ENCODE measurements around the gene OTUB1. TPM values are rescaled to one million over a fixed set of nuclear protein-coding genes. Genes with fewer than 3 reads are reported as not detected.
"Not testable (repeated sequence)": the region's sequence is repeated elsewhere in the genome, so short reads cannot be mapped to it uniquely, and the experiment has no call there.

OTUB1 gene
- 123 and 143 TPM in 2 replicates for total RNA-seq (2014; rRNA removed; shearing (Covaris generic))

DNA sequence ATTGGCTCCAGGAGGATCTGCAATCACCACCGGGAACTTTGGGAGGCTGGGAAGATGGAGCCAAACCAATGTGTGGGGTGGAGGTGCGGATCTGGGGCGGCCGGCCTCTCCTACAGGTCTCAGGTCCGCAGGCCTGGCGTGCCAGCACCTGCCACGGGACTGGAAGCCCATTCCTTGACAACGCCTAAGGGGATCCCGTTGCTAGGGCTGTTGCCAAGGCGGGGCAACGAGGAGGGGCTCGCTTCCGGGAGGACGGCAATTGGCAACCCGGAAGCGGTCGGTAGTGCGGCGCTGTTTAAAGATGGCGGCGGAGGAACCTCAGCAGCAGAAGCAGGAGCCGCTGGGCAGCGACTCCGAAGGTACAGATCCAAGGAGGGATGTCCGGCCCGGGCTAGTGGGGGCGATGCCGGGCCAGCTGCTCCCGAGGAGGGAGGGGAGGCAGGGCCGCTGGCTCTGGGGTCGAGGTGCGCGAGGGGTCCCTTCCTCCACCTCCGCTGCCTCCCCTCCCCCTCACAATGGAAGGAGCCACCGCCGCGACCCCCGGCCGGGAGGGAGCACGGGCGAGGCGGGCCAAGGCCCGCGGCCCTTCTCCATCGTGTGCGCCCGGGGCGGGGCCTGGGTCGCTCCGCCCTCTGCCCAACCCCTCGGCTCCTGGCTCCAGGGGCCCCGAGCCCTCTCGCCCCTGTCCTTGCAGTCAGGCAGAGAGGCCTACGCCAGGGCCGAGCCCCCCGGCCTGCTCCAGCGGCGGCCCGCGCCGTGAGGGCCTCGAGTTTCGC, at the start of gene OTUB1:
Gene OTUB1 (plus strand): TSS at position 283 of the 776 bp plus-strand sequence. CDS start 19 bp downstream, at position 302.
- in situ Hi-C loops (cut with HindIII; ENCODE audit: low sequenced_read_pairs): no loop called here
- DNase-seq (ENCODE audit: low spot score): peak; percentile 94

GRCh38 chr11:63937713-63938478, 48.3 kb upstream of the OTUB1 start:
- no peak for DNase-seq (ENCODE audit: low spot score)
- in situ Hi-C loops (cut with HindIII; ENCODE audit: low sequenced_read_pairs): no loop called here

- in situ Hi-C loops (cut with HindIII; ENCODE audit: low sequenced_read_pairs): no loop called here
- peak; percentile 94 for DNase-seq (ENCODE audit: low spot score)
Measured at GRCh38 chr11:63938479-63939396, 47.5 kb upstream of the OTUB1 start, which contains the start of gene NAA40. Gene NAA40, plus strand, starts transcription at chr11:63939002. Its CDS starts 95 bp downstream, at chr11:63939097.

DNA sequence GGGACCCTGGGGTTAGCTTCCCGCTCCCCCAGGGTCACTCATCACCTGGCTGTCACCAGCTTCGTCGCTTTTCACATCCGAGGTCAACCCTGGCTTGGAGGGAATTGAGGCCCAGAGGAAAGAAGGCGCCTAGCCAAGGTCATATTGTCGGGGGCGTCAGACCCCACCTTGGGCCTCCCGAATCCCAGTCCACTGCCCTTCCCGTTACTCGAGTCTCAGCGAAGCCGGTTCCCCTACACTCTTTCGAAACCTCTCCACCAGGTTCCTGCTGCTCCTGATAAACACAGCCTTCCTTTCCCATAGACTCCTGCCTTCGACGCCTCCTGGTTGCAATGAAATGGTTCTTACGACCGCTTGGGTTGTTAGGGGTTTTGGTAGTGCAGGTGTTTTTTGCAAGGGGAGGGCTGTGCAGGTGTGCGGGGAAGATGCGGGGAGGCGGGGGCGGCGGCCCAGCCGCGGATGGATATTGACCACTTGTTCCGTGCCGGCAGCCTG, 46.8 kb upstream of the OTUB1 start:
- in situ Hi-C loops (cut with HindIII; ENCODE audit: low sequenced_read_pairs): no loop called here
- peak; percentile 30 for DNase-seq (ENCODE audit: low spot score)

GRCh38 chr11:63940786-63941185, 45.5 kb upstream of the OTUB1 start:
- no peak for DNase-seq (ENCODE audit: low spot score)
- in situ Hi-C loops (cut with HindIII; ENCODE audit: low sequenced_read_pairs): no loop called here

- in situ Hi-C loops (cut with HindIII; ENCODE audit: low sequenced_read_pairs): no loop called here
- DNase-seq (ENCODE audit: low spot score): no peak
Measured at GRCh38 chr11:63941901-63942300, 44.3 kb upstream of the OTUB1 start.

DNA sequence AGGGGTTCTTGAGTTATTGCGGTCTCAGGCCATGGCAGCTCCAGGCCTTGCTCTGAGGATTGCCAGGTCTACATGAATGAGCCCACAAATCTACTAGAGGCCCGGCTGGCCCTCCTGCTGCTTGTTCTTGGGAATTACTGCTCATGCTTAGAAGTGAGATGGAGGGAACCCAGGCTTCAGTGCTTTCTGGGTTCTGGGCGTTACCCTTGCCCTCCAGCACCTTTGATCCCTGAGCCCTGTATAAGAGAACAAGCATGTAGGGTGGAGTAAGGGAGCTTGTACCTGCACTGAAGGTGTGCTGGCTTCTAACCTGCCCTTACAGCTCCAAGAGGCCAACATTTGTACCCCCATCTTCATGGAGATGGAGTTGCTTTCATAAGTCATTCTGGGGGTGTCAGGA, 43.4 kb upstream of the OTUB1 start:
- DNase-seq (ENCODE audit: low spot score): no peak
- in situ Hi-C loops (cut with HindIII; ENCODE audit: low sequenced_read_pairs): no loop called here

DNA sequence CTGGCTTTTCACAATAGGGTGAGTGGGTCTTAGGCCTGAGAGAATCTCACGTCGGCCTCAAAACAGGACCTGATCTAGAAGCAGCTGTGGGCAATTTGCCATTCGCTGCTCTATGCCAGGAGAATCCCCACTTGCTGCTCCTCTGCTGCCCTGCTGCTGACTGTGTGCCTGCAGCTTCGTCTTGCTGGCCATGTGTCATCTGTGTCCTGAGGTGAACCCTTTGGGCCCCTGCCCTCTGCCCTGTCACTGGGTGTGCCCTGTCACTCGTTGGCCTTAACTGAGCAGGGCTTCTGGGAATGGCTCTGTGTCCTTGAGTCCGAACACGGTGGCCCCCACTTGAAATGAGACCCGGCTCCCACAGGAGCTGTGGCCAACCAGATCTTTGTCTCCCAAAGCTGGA, 41.3 kb upstream of the OTUB1 start:
- in situ Hi-C loops (cut with HindIII; ENCODE audit: low sequenced_read_pairs): no loop called here
- peak; percentile 61 for DNase-seq (ENCODE audit: low spot score)

- in situ Hi-C loops (cut with HindIII; ENCODE audit: low sequenced_read_pairs): no loop called here
- DNase-seq (ENCODE audit: low spot score): peak; percentile 88
Measured at GRCh38 chr11:63945477-63946163, 40.6 kb upstream of the OTUB1 start.

- DNase-seq (ENCODE audit: low spot score): no peak
- in situ Hi-C loops (cut with HindIII; ENCODE audit: low sequenced_read_pairs): no loop called here
Measured at GRCh38 chr11:63951779-63952536, 34.3 kb upstream of the OTUB1 start.

DNA sequence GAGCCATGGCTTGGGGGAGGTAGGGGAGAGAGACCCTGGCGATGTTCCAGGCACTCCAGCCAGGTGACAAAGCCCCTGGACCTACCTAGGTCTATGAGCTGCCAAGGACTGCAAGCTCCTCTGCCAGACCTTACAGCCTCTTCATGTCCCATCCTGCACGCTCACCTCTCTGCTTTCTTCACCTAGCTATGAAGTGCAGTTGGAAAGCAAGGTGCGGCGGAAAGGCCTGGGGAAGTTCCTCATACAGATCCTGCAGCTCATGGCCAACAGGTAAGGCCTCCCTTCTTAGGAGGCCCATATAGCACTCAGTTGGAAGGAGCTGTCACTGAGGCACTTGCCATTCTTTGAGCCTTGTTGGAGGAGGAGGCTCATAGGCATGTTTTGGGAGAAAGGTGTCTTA, 33.7 kb upstream of the OTUB1 start:
- no peak for DNase-seq (ENCODE audit: low spot score)
- in situ Hi-C loops (cut with HindIII; ENCODE audit: low sequenced_read_pairs): no loop called here

- in situ Hi-C loops (cut with HindIII; ENCODE audit: low sequenced_read_pairs): no loop called here
- no peak for DNase-seq (ENCODE audit: low spot score)
Measured at GRCh38 chr11:63958008-63958407, 28.2 kb upstream of the OTUB1 start.

DNA sequence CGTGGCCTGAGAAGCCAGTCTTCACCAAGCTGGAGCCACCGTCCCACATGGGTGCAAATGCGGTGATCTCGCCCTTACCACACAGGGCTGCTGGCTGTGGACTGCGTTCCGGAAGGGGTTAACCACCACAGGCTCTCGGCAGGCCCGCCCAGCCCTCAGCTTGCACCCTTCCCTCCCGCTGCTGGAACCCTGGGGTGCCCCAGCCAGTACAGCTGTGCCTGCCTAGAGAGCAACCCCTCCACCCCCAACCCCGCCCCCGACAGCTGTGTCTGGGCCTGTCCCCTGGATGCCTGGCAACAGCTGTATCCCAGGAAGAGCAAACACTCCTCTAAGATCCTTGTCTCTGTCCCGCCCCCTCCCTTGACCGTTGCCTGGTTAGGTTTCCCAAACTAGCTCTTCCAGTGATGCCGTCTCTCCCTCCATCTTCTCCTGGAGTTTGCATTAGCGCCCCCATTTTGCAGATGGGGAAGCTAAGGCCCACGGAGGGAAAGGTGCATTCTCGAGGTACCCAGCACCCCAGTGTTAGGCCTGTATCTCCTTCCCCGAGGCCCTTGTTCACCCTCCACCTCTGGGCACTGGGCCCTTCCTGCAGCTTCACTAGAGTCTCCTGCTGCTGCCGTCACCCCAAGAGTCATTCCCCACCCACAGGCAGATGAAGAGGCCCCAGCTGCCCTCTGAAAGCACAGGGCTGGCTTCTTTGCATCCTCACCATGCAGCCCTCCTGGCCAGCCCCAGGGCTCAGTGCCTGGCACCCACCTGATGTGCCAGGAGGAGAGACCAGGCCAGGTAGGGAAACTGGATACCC, 24.4 kb upstream of the OTUB1 start:
- no peak for DNase-seq (ENCODE audit: low spot score)

GRCh38 chr11:63963895-63964294, 22.3 kb upstream of the OTUB1 start:
- DNase-seq (ENCODE audit: low spot score); in situ Hi-C loops (cut with HindIII; ENCODE audit: low sequenced_read_pairs): not testable (repeated sequence)

More for the DNA sequence above, 24.4 kb upstream of the OTUB1 start:
- in situ Hi-C loops (cut with HindIII; ENCODE audit: low sequenced_read_pairs): no loop called here

GRCh38 chr11:63966444-63966843, 19.8 kb upstream of the OTUB1 start:
- in situ Hi-C loops (cut with HindIII; ENCODE audit: low sequenced_read_pairs): no loop called here
- DNase-seq (ENCODE audit: low spot score): no peak

GRCh38 chr11:63969461-63969860, 16.8 kb upstream of the OTUB1 start:
- no peak for DNase-seq (ENCODE audit: low spot score)
- in situ Hi-C loops (cut with HindIII; ENCODE audit: low sequenced_read_pairs): no loop called here

DNA sequence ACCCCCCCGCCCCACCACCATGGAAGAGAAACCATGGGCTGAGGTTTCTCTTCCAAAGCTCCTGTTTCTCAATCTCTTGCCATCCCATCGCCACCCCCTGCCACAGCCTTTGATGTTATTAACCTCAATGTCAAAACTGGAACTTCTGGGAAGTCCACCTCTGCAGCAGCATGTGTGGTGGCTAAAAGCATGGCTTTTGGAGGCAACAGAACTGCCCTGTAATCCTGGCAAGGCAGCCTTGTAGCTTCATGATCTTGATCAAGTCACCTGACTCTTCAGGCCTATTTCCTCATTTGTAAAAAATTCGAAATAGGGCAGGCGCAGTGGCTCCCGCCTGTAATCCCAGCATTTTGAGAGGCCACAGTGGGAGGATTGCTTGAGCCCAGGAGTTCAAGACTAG, 15.3 kb upstream of the OTUB1 start:
- DNase-seq (ENCODE audit: low spot score): no peak
- in situ Hi-C loops (cut with HindIII; ENCODE audit: low sequenced_read_pairs): no loop called here
